HepG2 (cell line): Measurements from ENCODE around the gene NLGN2. TPM values are rescaled to one million over a fixed set of nuclear protein-coding genes. Genes with fewer than 3 reads are reported as not detected.

Source experiments
- ATAC-seq: fragments of 200-7000 bp; cut with Tn5 transposase; 3 replicates; pipeline ENCODE4 v1.9.1; 2020; ENCODE audit warnings: mild to moderate bottlenecking, moderate library complexity
- BruUV-seq: library from RNA; stranded (reverse); fragments of 400-500 nt; replicated peaks from 2 replicates; lab custom pipeline; 2021; lab: Mats Ljungman, UMichigan
- CTCF ChIA-PET: fragments of 300-600 bp; formaldehyde crosslinking; extraction: SDS; loops from one replicate; lab custom pipeline; 2021; ENCODE audit warnings: low total read pairs, inconsistent platforms, low intra/inter-chr PET ratio; lab: Yijun Ruan, JAX
- POLR2A ChIA-PET: fragments of 350-600 bp; sonication (Branson Sonifier 250); formaldehyde crosslinking; loops from one replicate; lab custom pipeline; 2020; ENCODE audit warnings: antibody characterized with exemption, inconsistent platforms; lab: Yijun Ruan, JAX
- DNase-seq: peaks from one replicate; pipeline ENCODE4 v3.0.0-alpha.2; 2015; ENCODE audit warnings: low spot score
- FAIRE-seq: peaks from 3 replicates; lab custom pipeline; 2011; peaks lifted over from hg19 to GRCh38; lab: Jason Lieb, UNC
- H2AFZ ChIP-seq: one replicate; pipeline ENCODE4 v1.6.1; 2011; ENCODE audit warnings: low read length, inconsistent platforms
- H3K27ac ChIP-seq: fragments of 300-600 bp; 3 replicates; pipeline ENCODE4 v1.8.0; 2011; ENCODE audit warnings: mixed run types, mild to moderate bottlenecking, mixed read lengths, low read length, inconsistent platforms; ENCODE audit not compliant: insufficient read depth; ENCODE audit errors: extremely low read length
- H3K27me3 ChIP-seq, 2 experiments: fragments of 200-600 bp in 1 of 2; 2 replicates in 1 of 2; 3 replicates in 1 of 2; pipeline versions ENCODE4 v1.6.0 to v1.8.0; 2011; ENCODE audit warnings: low read length in 2 of 2, mild to moderate bottlenecking in 2 of 2, moderate library complexity in 2 of 2, inconsistent platforms in 1 of 2; ENCODE audit not compliant: insufficient read depth in 2 of 2, control insufficient read depth in 1 of 2
- H3K36me3 ChIP-seq, 2 experiments: fragments of 200-600 bp in 1 of 2; replicated peaks in 1 of 2; 2 replicates in 1 of 2; 3 replicates in 1 of 2; pipeline versions ENCODE4 v1.5.1 to v1.8.0; 2011; ENCODE audit warnings: low read length in 2 of 2, inconsistent platforms in 1 of 2; ENCODE audit not compliant: insufficient read depth in 2 of 2, control insufficient read depth in 1 of 2
- H3K4me1 ChIP-seq: 2 replicates; pipeline ENCODE4 v1.5.1; 2012; ENCODE audit warnings: low read length, inconsistent platforms; ENCODE audit not compliant: insufficient read depth
- H3K4me2 ChIP-seq: 2 replicates; pipeline ENCODE4 v1.6.0; 2011; ENCODE audit warnings: low read depth, low read length, inconsistent platforms
- H3K4me3 ChIP-seq, 3 experiments: fragments of 200-600 bp in 1 of 3; sonication (generic), shearing (Covaris generic) in 1 of 3; replicated peaks in 1 of 3; 2 replicates each; pipeline ENCODE4 v1.5.1; 2011 to 2016; ENCODE audit warnings: low read length in 3 of 3, inconsistent platforms in 2 of 3, low read depth in 2 of 3, mild to moderate bottlenecking in 2 of 3, control low read depth in 1 of 3, mixed read lengths in 1 of 3; ENCODE audit not compliant: insufficient read depth in 1 of 3
- H3K79me2 ChIP-seq: one replicate; pipeline ENCODE4 v1.6.1; 2011; ENCODE audit warnings: low read length, inconsistent platforms; ENCODE audit not compliant: insufficient read depth
- H3K9ac ChIP-seq: 2 replicates; pipeline ENCODE4 v1.6.0; 2011; ENCODE audit warnings: mild to moderate bottlenecking, low read depth, low read length, inconsistent platforms; ENCODE audit not compliant: insufficient read depth
- H3K9me3 ChIP-seq: 2 replicates; pipeline ENCODE4 v1.5.1; 2012; ENCODE audit warnings: mild to moderate bottlenecking, low read length
- H4K20me1 ChIP-seq: 2 replicates; pipeline ENCODE4 v1.6.0; 2011; ENCODE audit warnings: inconsistent platforms, mild to moderate bottlenecking, low read length, moderate library complexity; ENCODE audit not compliant: insufficient read depth
- ARID2 ChIP-seq: sonication (generic); formaldehyde crosslinking; IDR thresholded peaks from 2 replicates; pipeline ENCODE4 v1.8.1; 2022; ENCODE audit warnings: mild to moderate bottlenecking, missing genetic modification reagents, borderline replicate concordance
- ATF1 ChIP-seq: IDR thresholded peaks from 2 replicates; pipeline ENCODE4 v1.6.1; 2016; ENCODE audit warnings: mild to moderate bottlenecking, control low read depth
- BATF2 ChIP-seq: sonication (generic); formaldehyde crosslinking; IDR thresholded peaks from 2 replicates; pipeline ENCODE4 v1.8.0; 2022; ENCODE audit warnings: mild to moderate bottlenecking, missing genetic modification reagents, moderate library complexity
- CAMTA2 ChIP-seq: sonication (generic); formaldehyde crosslinking; IDR thresholded peaks from 2 replicates; pipeline ENCODE4 v1.4.0; 2020; ENCODE audit warnings: mild to moderate bottlenecking, missing genetic modification reagents, borderline replicate concordance
- DDIT3 ChIP-seq: sonication (generic); formaldehyde crosslinking; IDR thresholded peaks from 2 replicates; pipeline ENCODE4 v1.4.0; 2020; ENCODE audit warnings: mild to moderate bottlenecking, missing genetic modification reagents
- GTF3A ChIP-seq: sonication (generic); formaldehyde crosslinking; conservative IDR thresholded peaks from 2 replicates; pipeline ENCODE4 v1.4.0; 2020; ENCODE audit warnings: mild to moderate bottlenecking, missing genetic modification reagents
- RXRA ChIP-seq: sonication (generic); formaldehyde crosslinking; IDR thresholded peaks from 2 replicates; pipeline ENCODE4 v1.5.1; 2020; ENCODE audit warnings: missing genetic modification reagents
- SIN3B ChIP-seq: fragments of 150-350 bp; IDR thresholded peaks from 2 replicates; pipeline ENCODE4 v1.6.1; 2014; ENCODE audit warnings: low read length
- WIZ ChIP-seq: sonication (generic); formaldehyde crosslinking; IDR thresholded peaks from 2 replicates; pipeline ENCODE4 v1.5.1; 2020; ENCODE audit warnings: mild to moderate bottlenecking, missing genetic modification reagents
- XBP1 ChIP-seq: sonication (generic); formaldehyde crosslinking; IDR thresholded peaks from 2 replicates; pipeline ENCODE4 v1.5.0; 2020; ENCODE audit warnings: missing genetic modification reagents
- ZHX1 ChIP-seq: sonication (generic); formaldehyde crosslinking; IDR thresholded peaks from 2 replicates; pipeline ENCODE4 v1.8.1; 2022; ENCODE audit warnings: low read depth, mild to moderate bottlenecking, missing genetic modification reagents
- ZNF12 ChIP-seq: sonication (generic); formaldehyde crosslinking; IDR thresholded peaks from 2 replicates; pipeline ENCODE4 v1.5.0; 2020; ENCODE audit warnings: missing genetic modification reagents
- ZNF687 ChIP-seq: sonication (generic); formaldehyde crosslinking; IDR thresholded peaks from 2 replicates; pipeline ENCODE4 v1.5.1; 2020; ENCODE audit warnings: mild to moderate bottlenecking, missing genetic modification reagents, moderate library complexity
- ZSCAN31 ChIP-seq: sonication (generic); formaldehyde crosslinking; IDR thresholded peaks from 2 replicates; pipeline ENCODE4 v1.5.0; 2020; ENCODE audit warnings: low read depth, mild to moderate bottlenecking, missing genetic modification reagents
- WGBS: methylation state at CpG from one replicate; pipeline ENCODE4 v1.1.6; 2017; ENCODE audit warnings: low lambda C conversion rate; 5-methylcytosine and 5-hydroxymethylcytosine counted together
- in situ Hi-C: cut with HindIII; loops from 2 replicates; pipeline ENCODE4 v1.10.0; 2017; ENCODE audit warnings: low pct_unique_long_range_greater_than_20kb; ENCODE audit not compliant: extremely low pct_ligation_motif_present
- intact Hi-C: fragments of 100-400 bp; cut with micrococcal nuclease; formaldehyde crosslinking; loops from one replicate; pipeline ENCODE4 v1.10.0; 2022; ENCODE audit not compliant: unreplicated experiment
- polyA plus RNA-seq, 8 experiments: library from polyadenylated mRNA; depleted of rRNA in 3 of 8; stranded (reverse) in 7 of 8; unstranded in 1 of 8; fragments of >200 nt; fragmentation: Illumina TruSeq in 4 of 8; extraction: Trizol in 4 of 8; gene quantifications; 2 replicates each; pipeline versions ENCODE4 v1.2.1 to v1.2.3, GENCODE V29; 2011 to 2016; ENCODE audit warnings: low read depth in 4 of 8, missing spikeins in 1 of 8, mixed read lengths in 1 of 8; ENCODE audit not compliant: insufficient read depth in 1 of 8
- total RNA-seq, 5 experiments: library from RNA; depleted of rRNA; stranded (reverse); fragments of >200 nt; fragmentation: Illumina TruSeq; extraction: Trizol; gene quantifications; 2 replicates each; pipeline ENCODE4 v1.2.3, GENCODE V29; 2016; ENCODE audit warnings: low read depth in 1 of 5

Gene NLGN2
- total and polyA plus RNA-seq, 2 of the 13 experiments (the other 11 are each of a cell fraction or from before 2014, with no cell fraction given): 1.9 to 11.0 TPM

- TF ChIP-seq WIZ (CRISPR knock-in tag) (no peak), CAMTA2 (CRISPR knock-in tag) (no peak), ZHX1 (CRISPR knock-in tag) (no peak), XBP1 (CRISPR knock-in tag) (no peak), SIN3B (no peak), ARID2 (CRISPR knock-in tag) (no peak)
Observed at GRCh38 chr17:7440834-7441195, 33.2 kb downstream of the NLGN2 start (continued).

GRCh38 chr17:7441266-7441665 is 33.6 kb downstream of the NLGN2 start:
- no peaks in the 10 kb centered on the region for H4K20me1 ChIP-seq
- H3K79me2 ChIP-seq: no peaks in the 10 kb centered on the region
- peaks cover 6 to 27% of the 10 kb centered on the region in 2 experiments; a peak in 4 of 5 replicates for H3K27me3 ChIP-seq
- BruUV-seq: no TSS peak
- peak overlapping the region in 1 of 3 experiments; percentile 80; a peak in 3 of 6 replicates for H3K4me3 ChIP-seq
- POLR2A ChIA-PET: interaction anchor here (1.3 to 2.8 kb wide), 5 partner anchors 34 to 47 kb away, joined by 4 to 21 read pairs (median 7); partner anchors contain the start of genes PLSCR3, TMEM256 and ZBTB4
- no peak for ATAC-seq
- in situ Hi-C loops (no loop called here), intact Hi-C loops (no loop called here)
- peak overlapping the region; percentile 94 for H3K4me2 ChIP-seq
- H3K9ac ChIP-seq: 0 out of 2 replicates have a peak overlapping the region, but pooled peaks have one; percentile 68
- WGBS: 52% methylated on average over 7 of the region's 7 CpGs
- H3K27ac ChIP-seq: no peak overlapping the region
- peaks cover 60% of the 10 kb centered on the region for H3K4me1 ChIP-seq
- CTCF ChIA-PET: interaction anchor here (0.6 kb wide), 1 partner anchor 120 kb away, joined by 3 read pairs; no protein-coding TSS in a partner anchor
- H3K36me3 ChIP-seq: no peaks in the 10 kb centered on the region
- no peak for FAIRE-seq
- H3K9me3 ChIP-seq: no peaks in the 10 kb centered on the region
- DNase-seq: no peak
- H2AFZ ChIP-seq: no peak overlapping the region
- TF ChIP-seq DDIT3 (CRISPR knock-in tag) (no peak), GTF3A (CRISPR knock-in tag) (no peak), ZNF687 (CRISPR knock-in tag) (no peak), RXRA (CRISPR knock-in tag) (no peak), BATF2 (CRISPR knock-in tag) (no peak), ZNF12 (CRISPR knock-in tag) (no peak), ATF1 (CRISPR knock-in tag) (no peak), ZSCAN31 (CRISPR knock-in tag) (no peak)
